ENCODE data around the gene LDB2. TPM values are rescaled to one million over a fixed set of nuclear protein-coding genes. Genes with fewer than 3 reads are reported as not detected.

Gene LDB2
- total RNA-seq, 1 experiment from 2014 or later: not detected

DNA sequence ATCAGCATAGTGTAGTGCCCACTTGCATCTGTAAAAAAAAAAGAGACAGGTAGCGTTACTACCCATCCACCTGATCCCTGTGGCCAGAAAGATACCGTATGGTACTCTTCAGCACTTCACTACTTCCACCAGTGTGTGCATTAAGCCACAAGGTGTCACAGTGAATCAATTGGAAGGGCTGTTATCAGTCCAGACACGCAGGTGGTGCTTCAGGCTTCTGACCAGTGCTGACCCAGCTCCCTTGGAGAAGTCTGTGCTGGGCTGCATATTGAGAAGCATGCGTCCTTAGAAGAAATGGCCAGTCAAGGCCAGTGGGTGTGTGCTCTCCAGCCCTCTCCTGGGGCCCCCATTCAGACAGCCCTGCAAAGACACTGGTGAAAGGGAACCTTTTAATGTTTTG is 10.6 kb downstream of the LDB2 start:
- DNase-seq (ENCODE audit: extremely low read depth, low read depth): no peak

DNA sequence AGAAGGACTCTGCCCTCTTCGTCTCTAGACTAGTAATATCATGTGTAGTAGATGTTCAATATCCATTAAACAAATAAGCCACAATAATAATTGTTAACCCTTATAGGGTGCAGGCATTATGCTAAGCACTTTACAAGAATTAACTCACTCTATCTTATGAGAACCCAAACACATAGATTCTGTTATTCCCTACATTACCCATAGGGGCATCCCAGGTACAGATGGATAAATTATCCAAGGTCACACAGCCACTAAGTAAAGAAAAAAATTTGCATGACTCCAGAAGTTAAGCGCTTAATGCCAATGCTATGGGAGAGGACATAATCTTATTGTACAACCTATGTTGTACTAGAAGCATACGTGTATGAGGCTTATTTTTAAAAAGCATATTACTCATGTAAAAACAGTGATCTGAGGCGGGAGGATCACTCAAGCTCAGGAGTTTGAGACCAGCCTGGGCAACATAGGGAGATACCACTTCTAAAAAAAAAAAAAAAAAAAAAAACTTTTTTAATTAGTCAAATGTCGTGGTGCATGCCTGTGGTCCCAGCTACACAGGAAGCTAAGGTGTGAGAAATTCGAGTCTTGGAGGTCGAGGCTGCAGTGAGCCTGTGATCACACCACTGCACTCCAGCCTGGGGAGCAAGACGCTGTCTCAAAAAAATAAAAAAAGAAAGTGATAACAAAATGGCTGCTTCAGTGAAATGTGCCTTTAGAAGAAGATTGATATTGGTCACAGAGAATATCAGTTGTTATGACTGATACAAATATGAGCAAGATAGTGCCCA is 13.6 kb downstream of the LDB2 start:
- no peak for DNase-seq (ENCODE audit: extremely low read depth, low read depth)

DNA sequence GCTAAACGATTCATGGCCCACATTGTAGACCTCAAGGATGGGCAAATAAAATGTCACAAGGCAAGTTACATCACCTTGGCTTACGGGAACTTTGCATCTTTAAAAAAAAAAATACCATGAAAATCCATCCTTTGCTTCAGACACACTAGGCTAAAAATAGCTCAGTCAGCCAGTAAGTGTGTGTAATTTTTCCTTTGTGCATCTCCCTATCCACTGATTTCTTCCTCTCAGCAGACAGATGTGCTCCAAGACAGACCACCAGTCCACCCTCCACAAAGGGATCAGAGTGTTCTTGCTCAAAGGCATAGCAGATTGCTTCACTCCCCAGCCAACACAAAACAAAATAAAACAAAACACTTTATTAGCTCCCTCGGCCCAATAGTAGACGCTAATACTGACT is 14.6 kb downstream of the LDB2 start:
- no peak for DNase-seq (ENCODE audit: extremely low read depth, low read depth)

GRCh38 chr4:16881151-16881884 is 17.1 kb downstream of the LDB2 start:
- DNase-seq (ENCODE audit: extremely low read depth, low read depth): no peak

GRCh38 chr4:16875487-16875886 is 23.0 kb downstream of the LDB2 start:
- DNase-seq (ENCODE audit: extremely low read depth, low read depth): no peak

- no peak for DNase-seq (ENCODE audit: extremely low read depth, low read depth)
These were observed 28.7 kb downstream of the LDB2 start for GRCh38 chr4:16869594-16870245.

DNA sequence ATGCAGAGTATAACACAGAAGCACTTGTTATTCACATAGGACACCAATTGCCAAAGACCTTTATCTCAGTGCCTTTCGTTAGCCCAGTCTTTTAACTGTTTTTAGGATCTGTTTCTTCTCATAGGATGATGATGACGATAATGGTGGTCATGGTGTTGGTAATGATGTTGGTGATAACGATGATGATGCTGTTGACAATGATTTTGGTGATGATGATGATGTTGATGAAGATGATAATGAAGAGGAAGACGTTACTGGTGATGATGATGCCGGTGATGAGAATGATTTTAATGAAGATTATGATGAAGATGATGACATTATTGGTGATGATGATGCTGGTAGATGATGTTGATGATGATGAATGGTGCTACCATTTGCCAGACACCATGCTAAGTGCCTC is 29.8 kb downstream of the LDB2 start:
- no peak for DNase-seq (ENCODE audit: extremely low read depth, low read depth)

- no peak for DNase-seq (ENCODE audit: extremely low read depth, low read depth)
These were observed 30.6 kb downstream of the LDB2 start for GRCh38 chr4:16867827-16868226.

DNA sequence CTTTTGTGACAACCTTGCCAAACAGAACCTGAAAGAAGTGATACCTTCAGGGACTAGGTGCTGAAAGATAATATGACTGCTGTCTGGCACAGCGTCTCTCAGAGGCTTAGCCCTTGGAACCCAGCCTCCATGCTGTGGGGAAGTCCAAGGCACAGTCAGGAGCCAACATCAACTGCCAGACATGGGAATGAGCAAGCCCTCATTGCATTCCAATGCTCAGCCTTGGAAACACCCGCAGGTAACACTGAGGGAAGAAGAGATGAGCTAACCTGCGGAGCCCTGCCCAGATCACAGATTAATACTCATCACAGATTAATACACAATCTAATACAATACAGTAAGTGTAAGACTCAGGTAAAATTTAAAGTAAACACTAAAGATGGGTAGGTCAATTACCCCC is 31.5 kb downstream of the LDB2 start:
- no peak for DNase-seq (ENCODE audit: extremely low read depth, low read depth)

GRCh38 chr4:16865897-16866283 is 32.6 kb downstream of the LDB2 start:
- DNase-seq (ENCODE audit: extremely low read depth, low read depth): no peak

- no peak for DNase-seq (ENCODE audit: extremely low read depth, low read depth)
These were observed 33.1 kb downstream of the LDB2 start for GRCh38 chr4:16865209-16865896.

- DNase-seq (ENCODE audit: extremely low read depth, low read depth): no peak
These were observed 34.2 kb downstream of the LDB2 start for GRCh38 chr4:16864199-16864598.

- no peak for DNase-seq (ENCODE audit: extremely low read depth, low read depth)
These were observed 35.7 kb downstream of the LDB2 start for GRCh38 chr4:16862697-16863096.

DNA sequence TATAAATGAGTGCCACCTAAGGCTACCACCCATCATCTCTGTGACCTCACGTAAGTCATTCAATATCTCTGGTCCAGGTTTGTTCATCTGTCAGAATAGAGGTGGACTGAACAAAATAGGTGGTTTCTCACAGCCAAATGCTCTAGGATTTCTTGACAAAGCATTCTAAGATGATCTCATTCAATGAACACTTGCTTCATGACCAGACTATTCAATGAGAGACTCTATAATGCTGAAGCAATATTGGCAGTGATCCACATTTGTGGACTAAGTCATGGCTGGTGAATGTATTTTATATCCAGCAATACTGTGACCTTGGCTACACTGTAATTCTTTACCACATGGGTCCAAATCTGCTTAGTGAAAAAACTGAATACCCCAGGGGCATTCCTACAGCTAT is 37.9 kb downstream of the LDB2 start:
- DNase-seq (ENCODE audit: extremely low read depth, low read depth): no peak

GRCh38 chr4:16859031-16859430 is 39.4 kb downstream of the LDB2 start:
- no peak for DNase-seq (ENCODE audit: extremely low read depth, low read depth)

DNA sequence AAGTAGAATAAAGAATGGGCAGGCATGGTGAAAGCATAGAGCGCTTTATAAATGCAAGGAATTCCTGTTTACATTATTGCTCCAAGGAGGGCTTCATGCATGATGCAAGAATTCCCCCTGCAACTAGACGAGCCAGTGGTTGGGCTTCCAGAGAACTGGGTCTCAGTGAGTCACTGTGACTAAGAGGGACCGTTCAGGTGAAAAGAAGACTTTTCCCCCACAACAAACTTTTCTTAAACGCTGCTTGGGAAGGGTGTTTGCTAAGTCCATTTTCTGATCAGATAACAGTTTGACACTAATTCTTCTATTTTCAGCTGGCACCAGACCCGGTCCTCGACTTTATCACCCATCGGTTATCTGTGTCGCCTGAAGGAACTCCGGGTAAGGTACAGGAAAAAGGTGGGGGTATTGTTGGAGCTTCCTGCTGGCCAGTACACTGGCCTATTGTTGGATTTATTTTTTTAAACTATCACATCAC is 40.1 kb downstream of the LDB2 start:
- DNase-seq (ENCODE audit: extremely low read depth, low read depth): no peak

GRCh38 chr4:16857425-16857824 is 41.0 kb downstream of the LDB2 start:
- DNase-seq (ENCODE audit: extremely low read depth, low read depth): no peak

DNA sequence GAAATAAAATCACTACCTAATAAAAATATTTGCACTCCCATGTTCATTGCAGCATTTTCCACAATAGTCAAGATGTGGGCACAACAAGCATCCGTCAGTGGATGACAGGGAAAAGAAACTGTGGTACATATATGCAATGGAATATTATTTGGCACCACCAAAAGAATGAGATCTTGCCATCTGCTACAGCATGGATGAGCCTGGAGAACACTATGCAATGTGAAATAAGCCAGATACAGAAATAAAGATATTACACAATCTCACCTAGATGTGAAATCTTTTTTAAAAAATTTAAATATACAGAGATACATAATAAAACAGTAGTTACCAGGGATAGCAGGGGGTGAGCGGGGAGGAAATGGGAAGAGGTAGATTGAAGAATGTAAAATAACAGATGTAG is 44.8 kb downstream of the LDB2 start:
- DNase-seq (ENCODE audit: extremely low read depth, low read depth): no peak

DNA sequence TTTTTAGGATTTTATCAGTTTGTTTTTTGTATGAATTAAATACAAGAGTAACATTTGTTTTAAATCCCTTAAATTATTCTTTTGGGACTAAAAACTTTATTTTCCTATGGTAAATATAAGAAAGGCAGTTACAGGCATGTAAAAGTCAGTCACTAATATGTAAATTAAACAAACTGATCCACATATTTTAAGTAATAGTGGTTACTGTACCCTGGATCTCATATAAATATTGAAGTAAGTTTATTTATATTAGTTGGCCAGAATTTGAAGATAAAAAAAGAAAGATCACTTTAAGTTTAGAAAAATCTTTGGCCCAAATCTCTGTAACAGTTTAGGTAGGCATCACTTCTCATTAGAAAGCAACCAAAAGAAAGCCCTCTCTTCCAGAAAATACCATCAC is 45.8 kb downstream of the LDB2 start:
- DNase-seq (ENCODE audit: extremely low read depth, low read depth): no peak

DNA sequence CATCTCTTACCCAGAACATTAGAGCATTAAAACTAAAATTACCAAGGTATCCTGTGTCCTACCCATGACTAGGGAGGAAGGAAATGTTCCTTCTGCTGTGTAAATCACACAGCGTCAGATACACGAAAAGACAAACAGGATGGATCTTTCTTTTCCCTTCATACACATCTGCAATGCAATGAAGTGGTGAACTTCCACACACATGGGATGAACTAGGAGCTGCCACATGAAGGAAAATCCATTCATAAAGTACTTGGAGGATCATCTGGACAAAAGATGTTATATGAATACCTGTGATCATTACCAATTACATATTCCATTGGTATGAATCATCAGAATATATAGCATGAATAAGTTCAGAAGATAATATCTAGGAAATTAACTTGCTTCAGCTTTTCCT is 46.2 kb downstream of the LDB2 start:
- no peak for DNase-seq (ENCODE audit: extremely low read depth, low read depth)

DNA sequence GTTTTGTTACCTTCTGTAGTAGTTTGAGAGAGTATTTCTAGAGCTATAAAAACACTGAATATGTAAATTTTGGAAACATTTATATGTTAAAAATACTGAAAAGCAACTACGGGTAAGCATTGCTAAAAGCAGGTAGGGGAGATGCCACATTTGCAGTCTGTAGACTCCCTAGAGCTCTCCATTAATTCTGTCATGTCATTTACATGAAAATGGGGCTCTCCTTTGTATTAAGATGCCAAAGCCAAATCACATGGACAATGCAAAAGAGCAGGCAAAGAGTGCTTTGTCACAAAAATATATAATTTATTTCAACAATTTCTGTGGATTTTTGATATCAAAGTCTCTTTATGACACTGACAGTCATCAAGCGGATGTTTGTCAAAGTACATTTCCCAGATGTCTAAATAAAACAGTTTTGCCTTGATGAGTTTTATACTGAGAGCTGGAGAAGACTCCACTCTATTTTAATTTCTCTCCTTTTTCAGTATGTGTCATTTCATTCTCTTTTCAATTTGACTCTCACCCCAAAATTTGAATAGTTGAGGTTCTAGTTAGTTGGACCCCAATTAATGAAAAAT is 51.8 kb downstream of the LDB2 start:
- no peak for DNase-seq (ENCODE audit: extremely low read depth, low read depth)

Data from NCI-H460 (cell line).